K562 (cell line): ENCODE measurements around the gene SAP25. TPM values are rescaled to one million over a fixed set of nuclear protein-coding genes. Genes with fewer than 3 reads are reported as not detected.

Source experiments
- CEBPZ ChIP-seq: fragments of 150-350 bp; IDR thresholded peaks from 2 replicates; pipeline ENCODE4 v1.6.1; 2014; ENCODE audit warnings: low read depth, mild to moderate bottlenecking, low read length, borderline replicate concordance
- CREB5 ChIP-seq: fragments of 250-450 bp; sonication (Bioruptor Pico); IDR thresholded peaks from 2 replicates; pipeline ENCODE4 v1.5.0; 2020; ENCODE audit warnings: mild to moderate bottlenecking
- L3MBTL2 ChIP-seq: fragments of 450-650 bp; IDR thresholded peaks from 2 replicates; pipeline ENCODE4 v1.6.1; 2016; ENCODE audit warnings: mild to moderate bottlenecking, moderate library complexity
- PKNOX1 ChIP-seq: fragments of 450-650 bp; IDR thresholded peaks from 2 replicates; pipeline ENCODE4 v1.6.1; 2016
- TAF7 ChIP-seq: fragments of 450-650 bp; IDR thresholded peaks from 2 replicates; pipeline ENCODE4 v1.6.1; 2016; ENCODE audit warnings: missing genetic modification characterization, missing compliant biosample characterization
- ZBTB17 ChIP-seq: fragments of 450-650 bp; formaldehyde crosslinking; IDR thresholded peaks from 2 replicates; pipeline ENCODE4 v1.4.0; 2020; ENCODE audit warnings: mild to moderate bottlenecking
- ZBTB5 ChIP-seq: fragments of 450-650 bp; IDR thresholded peaks from 2 replicates; pipeline ENCODE4 v1.6.1; 2017; ENCODE audit warnings: antibody characterized with exemption
- ZNF212 ChIP-seq: fragments of 450-650 bp; formaldehyde crosslinking; IDR thresholded peaks from 2 replicates; pipeline ENCODE4 v1.4.0; 2020; ENCODE audit warnings: mild to moderate bottlenecking
- ZNF407 ChIP-seq: fragments of 450-650 bp; IDR thresholded peaks from 2 replicates; pipeline ENCODE4 v1.6.1; 2016; ENCODE audit warnings: low read depth
- polyA plus RNA-seq, 8 experiments: library from polyadenylated mRNA; depleted of rRNA in 4 of 8; stranded (reverse) in 5 of 8; unstranded in 3 of 8; fragments of >200 nt; fragmentation: Nextera tagmentation in 2 of 8; fragmentation: Illumina TruSeq in 1 of 8; extraction: Ambion mirVana in 2 of 8; extraction: Trizol in 1 of 8; gene quantifications; 2 replicates each; pipeline versions ENCODE4 v1.2.1 to v1.2.3, GENCODE V29; 2011 to 2014; ENCODE audit warnings: inconsistent platforms in 1 of 8, missing spikeins in 1 of 8
- total RNA-seq, 7 experiments: library from RNA; depleted of rRNA in 6 of 7; stranded (reverse); fragments of >200 nt in 6 of 7; fragmentation: Illumina TruSeq in 2 of 7; extraction: Trizol in 2 of 7; gene quantifications; 2 replicates each; pipeline versions ENCODE4 v1.2.1 to v1.2.3, GENCODE V29; 2011 to 2021; ENCODE audit warnings: low replicate concordance in 1 of 7

SAP25 gene
- total and polyA plus RNA-seq, 9 of the 15 experiments (the other 6 are each of a cell fraction or from before 2014, with no cell fraction given), result 0.13 to 5.3 (median 0.78) TPM; not detected in 1

- TF ChIP-seq ZNF407 (no peak), ZNF212 (no peak), ZBTB5 (0 out of 2 replicates have a peak, but pooled peaks have one; percentile 1), CREB5 (CRISPR knock-in tag) (no peak), ZBTB17 (no peak), PKNOX1 (no peak), L3MBTL2 (peak; percentile 90), TAF7 (tag) (no peak), CEBPZ (no peak)
These were observed 31.5 kb upstream of the SAP25 start (continued) for GRCh38 chr7:100604976-100605911.
